HG02588 (cell line): ENCODE results near the gene SPAG9.

Source experiments
- ATAC-seq: cut with Tn5 transposase; IDR thresholded peaks from one replicate; pipeline ENCODE4 v1.9.1; 2021; ENCODE audit warnings: mild to moderate bottlenecking, moderate library complexity; ENCODE audit not compliant: unreplicated experiment

SPAG9 gene

GRCh38 chr17:51045621-51046020 lies 75.0 kb downstream of the SPAG9 start:
- ATAC-seq: no peak

GRCh38 chr17:51044976-51045375 lies 75.7 kb downstream of the SPAG9 start:
- no peak for ATAC-seq

- no peak for ATAC-seq
Observed at GRCh38 chr17:51036084-51036483, 84.6 kb downstream of the SPAG9 start.

- ATAC-seq: no peak
Observed at GRCh38 chr17:51035431-51035830, 85.2 kb downstream of the SPAG9 start.

GRCh38 chr17:51034800-51035199 lies 85.9 kb downstream of the SPAG9 start:
- ATAC-seq: no peak

GRCh38 chr17:51032850-51033249 lies 87.8 kb downstream of the SPAG9 start:
- no peak for ATAC-seq

GRCh38 chr17:51029568-51030463 lies 90.9 kb downstream of the SPAG9 start:
- no peak for ATAC-seq

- no peak for ATAC-seq
Observed at GRCh38 chr17:51029142-51029541, 91.5 kb downstream of the SPAG9 start.

GRCh38 chr17:51028176-51028863 lies 92.3 kb downstream of the SPAG9 start:
- no peak for ATAC-seq

GRCh38 chr17:51018541-51018940 lies 102.1 kb downstream of the SPAG9 start:
- no peak for ATAC-seq

GRCh38 chr17:51017270-51017669 lies 103.4 kb downstream of the SPAG9 start:
- no peak for ATAC-seq

- ATAC-seq: no peak
Observed at GRCh38 chr17:51016099-51016498, 104.6 kb downstream of the SPAG9 start.

GRCh38 chr17:51015145-51015558 lies 105.5 kb downstream of the SPAG9 start:
- no peak for ATAC-seq

GRCh38 chr17:51014129-51014528 lies 106.5 kb downstream of the SPAG9 start:
- ATAC-seq: no peak

GRCh38 chr17:51013322-51013721 lies 107.3 kb downstream of the SPAG9 start:
- ATAC-seq: no peak

- ATAC-seq: no peak
Observed at GRCh38 chr17:51012538-51012937, 108.1 kb downstream of the SPAG9 start.

GRCh38 chr17:51010173-51010675 lies 110.4 kb downstream of the SPAG9 start:
- ATAC-seq: no peak

- no peak for ATAC-seq
Observed at GRCh38 chr17:51006601-51007000, 114.1 kb downstream of the SPAG9 start.

- no peak for ATAC-seq
Observed at GRCh38 chr17:51005768-51006167, 114.9 kb downstream of the SPAG9 start.

GRCh38 chr17:51004249-51004648 lies 116.4 kb downstream of the SPAG9 start:
- no peak for ATAC-seq

GRCh38 chr17:51000835-51001638 lies 119.6 kb downstream of the SPAG9 start:
- no peak for ATAC-seq
